ENCODE results near the gene ADPRH. TPM values are rescaled to one million over a fixed set of nuclear protein-coding genes. Genes with fewer than 3 reads are reported as not detected.

Gene ADPRH
- total RNA-seq, 2 donors from 2014 or later = 7.8 to 11.8 TPM

DNA sequence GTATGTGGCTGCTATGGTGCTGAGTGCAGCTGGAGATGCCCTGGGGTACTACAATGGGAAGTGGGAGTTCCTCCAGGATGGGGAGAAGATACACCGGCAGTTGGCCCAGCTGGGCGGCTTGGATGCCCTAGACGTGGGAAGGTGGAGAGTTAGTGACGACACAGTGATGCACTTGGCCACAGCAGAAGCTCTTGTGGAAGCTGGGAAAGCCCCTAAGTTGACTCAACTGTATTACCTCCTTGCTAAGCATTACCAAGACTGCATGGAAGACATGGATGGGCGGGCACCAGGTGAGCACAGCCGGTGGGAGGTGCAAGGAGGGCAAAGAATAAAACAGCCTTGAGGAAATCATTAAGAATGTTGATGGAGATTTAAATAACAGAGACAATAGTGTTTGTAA lies 2.9 kb downstream of the ADPRH start:
- Histone ChIP-seq H3K36me3 (ENCODE audit: control insufficient read depth, insufficient read depth, low read length) (no peaks in the 10 kb centered on the region), H3K27ac (ENCODE audit: low read depth, low read length) (no peak overlapping the region), H3K9ac (ENCODE audit: extremely low read depth, low read length, poor library complexity, severe bottlenecking) (no peak overlapping the region), H3K4me1 (ENCODE audit: control insufficient read depth, insufficient read depth, low read length) (no peaks in the 10 kb centered on the region), H3K27me3 (ENCODE audit: control insufficient read depth, insufficient read depth, low read length, poor library complexity, severe bottlenecking) (no peaks in the 10 kb centered on the region), H3K9me3 (ENCODE audit: control insufficient read depth, low read length) (no peaks in the 10 kb centered on the region), H3K4me3 (ENCODE audit: low read length) (no peak overlapping the region)
- DNase-seq = no peak
- Mint-ChIP-seq H3K27me3 (ENCODE audit: insufficient read depth) (peaks cover 7% of the 10 kb centered on the region), H3K4me1 (peaks cover 37% of the 10 kb centered on the region), H3K27ac (no peak overlapping the region), H3K4me3 (no peak overlapping the region), H3K9me3 (no peaks in the 10 kb centered on the region), H3K36me3 (ENCODE audit: low read depth) (peaks cover 6% of the 10 kb centered on the region)
- TF ChIP-seq, protein P1, sequence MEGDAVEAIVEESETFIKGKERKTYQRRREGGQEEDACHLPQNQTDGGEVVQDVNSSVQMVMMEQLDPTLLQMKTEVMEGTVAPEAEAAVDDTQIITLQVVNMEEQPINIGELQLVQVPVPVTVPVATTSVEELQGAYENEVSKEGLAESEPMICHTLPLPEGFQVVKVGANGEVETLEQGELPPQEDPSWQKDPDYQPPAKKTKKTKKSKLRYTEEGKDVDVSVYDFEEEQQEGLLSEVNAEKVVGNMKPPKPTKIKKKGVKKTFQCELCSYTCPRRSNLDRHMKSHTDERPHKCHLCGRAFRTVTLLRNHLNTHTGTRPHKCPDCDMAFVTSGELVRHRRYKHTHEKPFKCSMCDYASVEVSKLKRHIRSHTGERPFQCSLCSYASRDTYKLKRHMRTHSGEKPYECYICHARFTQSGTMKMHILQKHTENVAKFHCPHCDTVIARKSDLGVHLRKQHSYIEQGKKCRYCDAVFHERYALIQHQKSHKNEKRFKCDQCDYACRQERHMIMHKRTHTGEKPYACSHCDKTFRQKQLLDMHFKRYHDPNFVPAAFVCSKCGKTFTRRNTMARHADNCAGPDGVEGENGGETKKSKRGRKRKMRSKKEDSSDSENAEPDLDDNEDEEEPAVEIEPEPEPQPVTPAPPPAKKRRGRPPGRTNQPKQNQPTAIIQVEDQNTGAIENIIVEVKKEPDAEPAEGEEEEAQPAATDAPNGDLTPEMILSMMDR (conservative IDR thresholded peaks at IDR 0.05) = no peak
- WGBS, 2 experiments (ENCODE audit: insufficient coverage in 1 of 2, insufficient read length in 1 of 2) = 76 to 80% methylated on average over 6 of the region's 6 CpGs

DNA sequence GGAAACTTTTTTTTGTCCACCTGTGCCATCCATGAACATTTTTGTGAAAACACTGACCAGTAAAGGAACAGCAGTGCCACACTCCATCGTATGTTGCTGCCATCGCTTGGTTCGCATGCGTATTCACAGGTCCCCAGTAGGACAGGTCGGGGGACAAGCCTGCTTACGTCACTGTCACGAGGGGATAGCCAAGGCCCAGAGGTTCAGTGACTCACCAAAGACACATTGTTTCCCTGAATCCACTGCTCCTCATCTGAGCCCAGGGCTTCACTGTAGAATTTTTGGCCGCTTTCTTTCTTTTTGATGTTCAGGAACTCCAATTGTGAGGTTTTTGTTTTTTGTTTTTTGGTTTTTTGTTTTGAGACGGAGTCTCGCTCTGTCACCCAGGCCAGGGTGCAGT lies 5.9 kb downstream of the ADPRH start:
- WGBS, 2 experiments (ENCODE audit: insufficient coverage in 1 of 2, insufficient read length in 1 of 2) = 93 to 95% methylated on average over 9 to 10 of the region's 10 CpGs
- Mint-ChIP-seq H3K27me3 (ENCODE audit: insufficient read depth) (peaks cover 2% of the 10 kb centered on the region), H3K4me1 (peaks cover 56% of the 10 kb centered on the region), H3K27ac (no peak overlapping the region), H3K36me3 (ENCODE audit: low read depth) (peaks cover 9% of the 10 kb centered on the region), H3K4me3 (no peak overlapping the region), H3K9me3 (peaks cover 2% of the 10 kb centered on the region)
- H3K4me3 ChIP-seq (ENCODE audit: low read length) = no peak overlapping the region
- DNase-seq = no peak
- H3K27ac ChIP-seq (ENCODE audit: low read depth, low read length) = no peak overlapping the region
- H3K9me3 ChIP-seq (ENCODE audit: control insufficient read depth, low read length) = peaks cover 1% of the 10 kb centered on the region
- peaks cover 12% of the 10 kb centered on the region for H3K4me1 ChIP-seq (ENCODE audit: control insufficient read depth, insufficient read depth, low read length)
- TF ChIP-seq, protein P1 (conservative IDR thresholded peaks at IDR 0.05) = no peak
- no peaks in the 10 kb centered on the region for H3K36me3 ChIP-seq (ENCODE audit: control insufficient read depth, insufficient read depth, low read length)
- no peaks in the 10 kb centered on the region for H3K27me3 ChIP-seq (ENCODE audit: control insufficient read depth, insufficient read depth, low read length, poor library complexity, severe bottlenecking)
- H3K9ac ChIP-seq (ENCODE audit: extremely low read depth, low read length, poor library complexity, severe bottlenecking) = no peak overlapping the region

DNA sequence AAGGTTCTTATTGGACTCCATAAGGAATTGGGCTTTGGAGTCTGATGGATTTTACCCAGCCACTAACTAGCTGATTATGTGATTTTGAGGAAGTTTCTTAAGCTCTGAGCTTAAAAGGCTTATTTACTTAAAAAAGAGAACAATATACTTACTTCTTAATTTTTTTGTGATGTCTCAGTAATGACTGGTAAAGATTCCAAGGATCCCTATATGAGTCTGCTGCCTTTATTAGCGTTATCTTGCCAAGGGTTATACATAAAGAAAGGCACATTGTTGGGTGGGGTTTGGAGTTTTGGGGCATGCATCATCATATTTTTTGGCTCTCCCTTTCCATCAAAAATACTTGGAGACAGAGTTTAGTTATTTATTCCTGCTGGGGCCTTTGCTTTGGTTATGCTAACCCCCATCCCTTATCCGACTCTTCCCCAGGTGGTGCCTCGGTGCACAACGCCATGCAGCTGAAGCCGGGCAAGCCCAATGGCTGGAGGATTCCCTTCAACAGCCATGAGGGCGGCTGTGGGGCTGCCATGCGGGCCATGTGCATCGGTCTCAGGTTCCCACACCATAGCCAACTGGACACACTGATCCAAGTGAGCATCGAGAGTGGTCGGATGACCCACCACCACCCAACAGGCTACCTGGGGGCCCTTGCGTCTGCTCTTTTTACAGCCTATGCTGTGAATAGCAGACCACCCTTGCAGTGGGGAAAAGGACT lies 6.7 kb downstream of the ADPRH start:
- TF ChIP-seq, protein P1 (conservative IDR thresholded peaks at IDR 0.05) = no peak
- Histone ChIP-seq H3K4me1 (ENCODE audit: control insufficient read depth, insufficient read depth, low read length) (peaks cover 12% of the 10 kb centered on the region), H3K27me3 (ENCODE audit: control insufficient read depth, insufficient read depth, low read length, poor library complexity, severe bottlenecking) (no peaks in the 10 kb centered on the region), H3K9me3 (ENCODE audit: control insufficient read depth, low read length) (peaks cover 8% of the 10 kb centered on the region), H3K4me3 (ENCODE audit: low read length) (no peak overlapping the region), H3K9ac (ENCODE audit: extremely low read depth, low read length, poor library complexity, severe bottlenecking) (no peak overlapping the region), H3K36me3 (ENCODE audit: control insufficient read depth, insufficient read depth, low read length) (no peaks in the 10 kb centered on the region), H3K27ac (ENCODE audit: low read depth, low read length) (no peak overlapping the region)
- Mint-ChIP-seq H3K4me3 (no peak overlapping the region), H3K36me3 (ENCODE audit: low read depth) (peaks cover 9% of the 10 kb centered on the region), H3K4me1 (peaks cover 57% of the 10 kb centered on the region), H3K27ac (no peak overlapping the region), H3K9me3 (peaks cover 4% of the 10 kb centered on the region), H3K27me3 (ENCODE audit: insufficient read depth) (peaks cover 2% of the 10 kb centered on the region)
- WGBS, 2 experiments (ENCODE audit: insufficient coverage in 1 of 2, insufficient read length in 1 of 2) = 90 to 95% methylated on average over 8 to 11 of the region's 11 CpGs
- no peak for DNase-seq

Data from endodermal cell (in vitro differentiated cells).